Transverse colon (tissue), 4 donors: ENCODE measurements around the gene TAPBPL. TPM values are rescaled to one million over a fixed set of nuclear protein-coding genes. Genes with fewer than 3 reads are reported as not detected.
"Not testable (repeated sequence)": the region's sequence is repeated elsewhere in the genome, so short reads cannot be mapped to it uniquely, and the experiment has no call there.

Experiments used
- DNase-seq: peaks from one replicate; pipeline ENCODE4 v3.0.0-alpha.2; 2019
- H3K27ac ChIP-seq, 4 donors: fragments of 200-600 bp; sonication (generic); 2 replicates each; pipeline ENCODE4 v1.5.1; 2016 to 2018; ENCODE audit warnings: inconsistent platforms in 4 of 4
- H3K27me3 ChIP-seq: fragments of 200-600 bp; sonication (generic); 2 replicates; pipeline ENCODE4 v1.5.1; 2017; ENCODE audit warnings: inconsistent platforms
- H3K36me3 ChIP-seq, 4 donors: fragments of 200-600 bp; sonication (generic); 2 replicates each; pipeline ENCODE4 v1.5.1; 2017 to 2019; ENCODE audit warnings: inconsistent platforms in 4 of 4
- H3K4me1 ChIP-seq, 4 donors: fragments of 200-600 bp; sonication (generic); 2 replicates each; pipeline ENCODE4 v1.5.1; 2017 to 2020; ENCODE audit warnings: inconsistent platforms in 4 of 4
- H3K4me3 ChIP-seq, 4 donors: fragments of 200-600 bp; sonication (generic); 1 replicate in 1 of 4; 2 replicates in 3 of 4; pipeline versions ENCODE4 v1.5.1 to v1.6.1; 2017 to 2019; ENCODE audit warnings: inconsistent platforms in 4 of 4
- H3K9me3 ChIP-seq, 2 donors: fragments of 200-600 bp; sonication (generic); 2 replicates each; pipeline ENCODE4 v1.5.1; 2017 to 2019; ENCODE audit warnings: inconsistent platforms in 2 of 2
- CTCF ChIP-seq, 5 experiments: fragments of 200-600 bp in 3 of 5; fragments of 450-650 bp in 2 of 5; sonication (generic) in 3 of 5; IDR thresholded peaks; 1 replicate in 2 of 5; 2 replicates in 3 of 5; pipeline ENCODE4 v1.5.1; 2016 to 2017; ENCODE audit warnings: antibody characterized with exemption in 5 of 5, inconsistent platforms in 3 of 5, mild to moderate bottlenecking in 2 of 5, moderate library complexity in 1 of 5
- EP300 ChIP-seq: sonication (generic); formaldehyde crosslinking; IDR thresholded peaks from one replicate; pipeline ENCODE4 v1.6.1; 2017; ENCODE audit warnings: antibody characterized with exemption, low read depth
- POLR2A ChIP-seq: fragments of 450-650 bp; IDR thresholded peaks from one replicate; pipeline ENCODE4 v1.6.1; 2016; ENCODE audit warnings: antibody characterized with exemption, mild to moderate bottlenecking, moderate library complexity
- POLR2AphosphoS5 ChIP-seq, 3 donors: sonication (generic); formaldehyde crosslinking; IDR thresholded peaks; one replicate each; pipeline ENCODE4 v1.6.1; 2016; ENCODE audit warnings: antibody characterized with exemption in 3 of 3
- WGBS, 2 donors: methylation state at CpG; one replicate each; pipeline ENCODE4 v1.1.5; 2018; ENCODE audit warnings: low coverage in 1 of 2; 5-methylcytosine and 5-hydroxymethylcytosine counted together
- in situ Hi-C, 4 donors: fragments of 200-750 bp; cut with MboI; loops; one replicate each; pipeline versions ENCODE4 v1.15.0 to v1.15.1; 2017; ENCODE audit warnings: low sequenced_read_pairs in 3 of 4, low pct_ligation_motif_present in 1 of 4, low pct_unique_long_range_greater_than_20kb in 1 of 4
- intact Hi-C: fragments of 100-400 bp; cut with DNase I; formaldehyde crosslinking; loops from one replicate; pipeline ENCODE4 v1.15.1; 2023; ENCODE audit warnings: low total_unique reads
- total RNA-seq, 4 donors: library from RNA; depleted of rRNA; stranded (reverse); fragments of >200 nt; gene quantifications; one replicate each; pipeline ENCODE4 v1.1.0, GENCODE V29; 2016

TAPBPL gene
- total RNA-seq, 4 donors from 2014 or later: 47.6 to 99.1 (median 79.3) TPM

GRCh38 chr12:6425590-6426531 is 26.0 kb upstream of the TAPBPL start:
- WGBS, 2 donors: 80 to 87% methylated on average over 9 to 23 of the region's 23 CpGs
- peak overlapping the region in 2 of 4 donors; percentile 45 to 66 for H3K27ac ChIP-seq
- H3K36me3 ChIP-seq: no peaks in the 10 kb centered on the region
- no peaks in the 10 kb centered on the region for H3K27me3 ChIP-seq
- TF ChIP-seq POLR2A (no peak), EP300 (no peak), POLR2AphosphoS5 (IDR thresholded peaks at IDR 0.05) (no peak), CTCF (IDR thresholded peaks at IDR 0.05) (no peak)
- intact Hi-C loops: no loop called here
- H3K4me3 ChIP-seq: no peak overlapping the region
- in situ Hi-C loops: loop anchor here in 2 of 4 donors (10.0 to 25.0 kb wide), 2 partner anchors 111 to 119 kb away; partner anchors contain the start of gene GAPDH (in 1 of the 2)
- no peaks in the 10 kb centered on the region for H3K9me3 ChIP-seq
- peaks cover 4 to 21% (median 17%) of the 10 kb centered on the region in 4 donors for H3K4me1 ChIP-seq
- no peak for DNase-seq

GRCh38 chr12:6426882-6427671 is 24.8 kb upstream of the TAPBPL start:
- intact Hi-C loops: no loop called here
- in situ Hi-C loops: loop anchor here in 2 of 4 donors (10.0 to 25.0 kb wide), 2 partner anchors 110 to 118 kb away; partner anchors contain the start of gene GAPDH (in 1 of the 2)
- H3K4me1 ChIP-seq: peaks cover 4 to 28% (median 23%) of the 10 kb centered on the region in 4 donors
- H3K27me3 ChIP-seq: no peaks in the 10 kb centered on the region
- TF ChIP-seq POLR2AphosphoS5 (IDR thresholded peaks at IDR 0.05) (no peak), EP300 (no peak), CTCF (IDR thresholded peaks at IDR 0.05) (no peak)
- no peak overlapping the region for H3K4me3 ChIP-seq
- H3K36me3 ChIP-seq: no peaks in the 10 kb centered on the region
- no peaks in the 10 kb centered on the region for H3K9me3 ChIP-seq
- H3K27ac ChIP-seq: peak overlapping the region; percentile 15 to 66 (median 46)
- DNase-seq: peak; percentile 58
- WGBS, 2 donors: 56 to 70% methylated on average over 5 to 14 of the region's 14 CpGs

- intact Hi-C loops: not testable (repeated sequence)
Measured at GRCh38 chr12:6427796-6428195, 24.0 kb upstream of the TAPBPL start.

GRCh38 chr12:6428326-6428725 is 23.5 kb upstream of the TAPBPL start:
- 67 to 81% methylated on average over 3 of the region's 3 CpGs for whole genome bisulfite sequencing, 2 donors
- in situ Hi-C loops (loop anchor here in 2 of 4 donors (10.0 to 25.0 kb wide), 2 partner anchors 109 to 116 kb away; partner anchors contain the start of gene GAPDH (in 1 of the 2)), intact Hi-C loops (no loop called here)
- no peaks in the 10 kb centered on the region for H3K36me3 ChIP-seq
- peaks cover 4 to 26% (median 22%) of the 10 kb centered on the region in 4 donors for H3K4me1 ChIP-seq
- no peak overlapping the region for H3K4me3 ChIP-seq
- H3K9me3 ChIP-seq: no peaks in the 10 kb centered on the region
- no peak for DNase-seq
- no peaks in the 10 kb centered on the region for H3K27me3 ChIP-seq
- peak overlapping the region in 1 of 4 donors; percentile 66 for H3K27ac ChIP-seq
- TF ChIP-seq POLR2A (no peak), CTCF (IDR thresholded peaks at IDR 0.05) (no peak)

More at GRCh38 chr12:6427796-6428195, 24.0 kb upstream of the TAPBPL start:
- peaks cover 4 to 28% (median 23%) of the 10 kb centered on the region in 4 donors for H3K4me1 ChIP-seq
- H3K36me3 ChIP-seq, H3K27me3 ChIP-seq, DNase-seq, H3K9me3 ChIP-seq, H3K4me3 ChIP-seq: not testable (repeated sequence)
- H3K27ac ChIP-seq: peak overlapping the region in 2 of 4 donors; percentile 36 to 66
- WGBS, 2 donors: 82 to 95% methylated on average over 5 to 10 of the region's 10 CpGs
- in situ Hi-C loops: loop anchor here in 2 of 4 donors (10.0 to 25.0 kb wide), 2 partner anchors 110 to 117 kb away; partner anchors contain the start of gene GAPDH (in 1 of the 2)
